ENCODE measurements around the gene SUMO4.

The SUMO4 gene

GRCh38 chr6:149368065-149368464, 32.0 kb upstream of the SUMO4 start:
- Histone ChIP-seq H3K4me3 (ENCODE audit: low read depth in 1 of 2, low read length in 2 of 2) (no peak overlapping the region), H3K9ac (ENCODE audit: low read length) (no peak overlapping the region), H3K36me3 (ENCODE audit: insufficient read depth, low read length) (no peaks in the 10 kb centered on the region), H3K4me1 (ENCODE audit: insufficient read depth, low read length) (peaks cover 30% of the 10 kb centered on the region), H3K27ac (ENCODE audit: low read depth, low read length) (no peak overlapping the region), H3K27me3 (ENCODE audit: control insufficient read depth in 1 of 2, insufficient read depth in 2 of 2, low read length in 2 of 2) (no peaks in the 10 kb centered on the region), H3K9me3 (ENCODE audit: low read length) (no peaks in the 10 kb centered on the region)

GRCh38 chr6:149371154-149371553, 28.9 kb upstream of the SUMO4 start:
- H3K4me3 ChIP-seq (ENCODE audit: low read depth in 1 of 2, low read length in 2 of 2), result no peak overlapping the region
- H3K9ac ChIP-seq (ENCODE audit: low read length), result no peak overlapping the region
- H3K27ac ChIP-seq (ENCODE audit: low read depth, low read length), result no peak overlapping the region
- no peaks in the 10 kb centered on the region for H3K36me3 ChIP-seq (ENCODE audit: insufficient read depth, low read length)
- no peaks in the 10 kb centered on the region for H3K9me3 ChIP-seq (ENCODE audit: low read length)
- H3K4me1 ChIP-seq (ENCODE audit: insufficient read depth, low read length), result peaks cover 24% of the 10 kb centered on the region
- H3K27me3 ChIP-seq (ENCODE audit: control insufficient read depth in 1 of 2, insufficient read depth in 2 of 2, low read length in 2 of 2), result no peaks in the 10 kb centered on the region

DNA sequence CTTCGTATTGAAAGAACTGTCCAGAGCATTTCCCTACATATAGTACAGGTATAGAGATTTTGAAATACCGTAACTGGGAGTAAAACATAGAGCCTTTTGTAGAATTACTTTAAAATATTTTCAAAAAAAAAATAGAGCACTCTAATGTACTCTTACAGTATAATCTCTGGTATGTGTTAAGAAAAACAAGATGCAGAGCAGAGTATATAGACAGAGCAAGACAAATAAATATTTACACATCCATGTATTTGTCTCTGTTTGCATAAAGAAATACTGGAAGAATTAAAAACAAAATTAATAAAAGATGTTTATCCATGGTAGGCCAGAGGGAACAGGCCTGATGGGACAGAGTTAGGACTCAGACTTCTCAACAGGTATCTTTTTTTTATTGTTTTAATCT, 28.0 kb upstream of the SUMO4 start:
- Histone ChIP-seq H3K4me1 (ENCODE audit: insufficient read depth, low read length) (peaks cover 22% of the 10 kb centered on the region), H3K27ac (ENCODE audit: low read depth, low read length) (no peak overlapping the region), H3K4me3 (ENCODE audit: low read depth in 1 of 2, low read length in 2 of 2) (no peak overlapping the region), H3K9ac (ENCODE audit: low read length) (no peak overlapping the region), H3K9me3 (ENCODE audit: low read length) (no peaks in the 10 kb centered on the region), H3K27me3 (ENCODE audit: control insufficient read depth in 1 of 2, insufficient read depth in 2 of 2, low read length in 2 of 2) (no peaks in the 10 kb centered on the region), H3K36me3 (ENCODE audit: insufficient read depth, low read length) (no peaks in the 10 kb centered on the region)

DNA sequence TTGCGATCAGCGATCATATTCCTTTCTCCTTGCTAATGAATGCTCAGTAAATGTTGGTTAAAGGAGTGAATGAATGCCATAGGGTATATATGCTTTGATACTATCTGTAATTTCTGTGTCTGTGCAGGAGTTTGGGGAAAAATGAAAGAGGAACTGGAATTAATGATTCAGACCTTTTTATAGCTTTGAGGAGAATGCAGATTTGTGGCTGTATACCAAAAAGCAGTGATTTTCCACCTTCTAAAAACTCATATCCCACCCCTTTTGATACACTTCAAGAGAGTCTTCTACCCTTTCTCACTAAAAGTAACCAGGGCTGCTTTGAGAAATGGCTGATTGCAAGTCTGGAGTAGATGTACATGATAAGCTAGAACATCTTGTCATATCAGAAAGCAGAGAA, 26.6 kb upstream of the SUMO4 start:
- H3K36me3 ChIP-seq (ENCODE audit: insufficient read depth, low read length), result peaks cover 8% of the 10 kb centered on the region
- H3K9me3 ChIP-seq (ENCODE audit: low read length), result no peaks in the 10 kb centered on the region
- H3K9ac ChIP-seq (ENCODE audit: low read length), result no peak overlapping the region
- peaks cover 11% of the 10 kb centered on the region for H3K4me1 ChIP-seq (ENCODE audit: insufficient read depth, low read length)
- no peak overlapping the region for H3K4me3 ChIP-seq (ENCODE audit: low read depth in 1 of 2, low read length in 2 of 2)
- no peak overlapping the region for H3K27ac ChIP-seq (ENCODE audit: low read depth, low read length)
- no peaks in the 10 kb centered on the region for H3K27me3 ChIP-seq (ENCODE audit: control insufficient read depth in 1 of 2, insufficient read depth in 2 of 2, low read length in 2 of 2)

DNA sequence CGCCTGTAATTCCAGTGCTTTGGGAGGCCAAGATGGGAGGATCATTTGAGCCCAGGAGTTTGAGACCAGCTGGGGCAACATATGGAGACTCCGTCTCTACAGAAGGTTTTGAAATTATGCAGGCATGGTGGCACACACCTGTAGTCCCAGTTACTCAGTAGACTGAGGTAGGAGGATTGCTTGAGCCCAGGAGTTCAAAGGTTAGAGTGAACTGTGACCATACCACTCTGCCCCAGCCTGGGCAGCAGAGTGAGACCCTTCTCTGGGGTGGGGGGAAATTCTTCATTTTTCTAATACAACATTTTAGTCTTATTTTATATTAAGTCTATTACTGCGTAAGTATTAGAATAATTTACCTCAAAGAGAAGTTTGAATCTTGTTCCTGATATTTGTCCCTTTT, 20.1 kb upstream of the SUMO4 start:
- H3K4me3 ChIP-seq (ENCODE audit: low read depth in 1 of 2, low read length in 2 of 2), result no peak overlapping the region
- no peak overlapping the region for H3K9ac ChIP-seq (ENCODE audit: low read length)
- peaks cover 11% of the 10 kb centered on the region for H3K4me1 ChIP-seq (ENCODE audit: insufficient read depth, low read length)
- H3K9me3 ChIP-seq (ENCODE audit: low read length), result no peaks in the 10 kb centered on the region
- peaks cover 30% of the 10 kb centered on the region for H3K36me3 ChIP-seq (ENCODE audit: insufficient read depth, low read length)
- no peaks in the 10 kb centered on the region for H3K27me3 ChIP-seq (ENCODE audit: control insufficient read depth in 1 of 2, insufficient read depth in 2 of 2, low read length in 2 of 2)
- H3K27ac ChIP-seq (ENCODE audit: low read depth, low read length), result no peak overlapping the region

- H3K4me3 ChIP-seq (ENCODE audit: low read depth in 1 of 2, low read length in 2 of 2), result no peak overlapping the region
- H3K9ac ChIP-seq (ENCODE audit: low read length), result no peak overlapping the region
- no peaks in the 10 kb centered on the region for H3K9me3 ChIP-seq (ENCODE audit: low read length)
- H3K4me1 ChIP-seq (ENCODE audit: insufficient read depth, low read length), result peaks cover 8% of the 10 kb centered on the region
- H3K36me3 ChIP-seq (ENCODE audit: insufficient read depth, low read length), result peaks cover 30% of the 10 kb centered on the region
- H3K27me3 ChIP-seq (ENCODE audit: control insufficient read depth in 1 of 2, insufficient read depth in 2 of 2, low read length in 2 of 2), result no peaks in the 10 kb centered on the region
- no peak overlapping the region for H3K27ac ChIP-seq (ENCODE audit: low read depth, low read length)
These were observed 19.5 kb upstream of the SUMO4 start for GRCh38 chr6:149380523-149380922.

DNA sequence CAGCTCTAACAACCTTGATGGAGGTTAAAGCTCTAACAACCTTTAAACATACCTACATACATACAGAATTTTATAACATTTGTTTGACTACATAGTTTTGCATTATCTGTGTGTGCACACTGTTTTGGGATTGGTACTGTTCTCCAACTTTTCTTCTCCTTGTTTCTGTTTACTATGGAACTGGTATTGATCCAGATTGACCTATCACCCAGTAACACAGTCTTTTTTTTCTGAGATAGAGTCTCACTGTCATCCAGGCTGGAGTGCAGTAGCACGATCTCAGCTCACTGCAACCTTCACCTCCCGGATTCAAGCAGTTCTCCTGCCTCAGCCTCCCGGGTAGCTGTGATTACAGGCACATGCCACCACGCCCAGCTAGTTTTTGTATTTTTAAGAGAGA, 16.7 kb upstream of the SUMO4 start:
- Histone ChIP-seq H3K27ac (ENCODE audit: low read depth, low read length) (no peak overlapping the region), H3K27me3 (ENCODE audit: control insufficient read depth in 1 of 2, insufficient read depth in 2 of 2, low read length in 2 of 2) (no peaks in the 10 kb centered on the region), H3K4me3 (ENCODE audit: low read depth in 1 of 2, low read length in 2 of 2) (no peak overlapping the region), H3K36me3 (ENCODE audit: insufficient read depth, low read length) (peaks cover 23% of the 10 kb centered on the region), H3K9ac (ENCODE audit: low read length) (no peak overlapping the region), H3K9me3 (ENCODE audit: low read length) (no peaks in the 10 kb centered on the region), H3K4me1 (ENCODE audit: insufficient read depth, low read length) (peaks cover 17% of the 10 kb centered on the region)

DNA sequence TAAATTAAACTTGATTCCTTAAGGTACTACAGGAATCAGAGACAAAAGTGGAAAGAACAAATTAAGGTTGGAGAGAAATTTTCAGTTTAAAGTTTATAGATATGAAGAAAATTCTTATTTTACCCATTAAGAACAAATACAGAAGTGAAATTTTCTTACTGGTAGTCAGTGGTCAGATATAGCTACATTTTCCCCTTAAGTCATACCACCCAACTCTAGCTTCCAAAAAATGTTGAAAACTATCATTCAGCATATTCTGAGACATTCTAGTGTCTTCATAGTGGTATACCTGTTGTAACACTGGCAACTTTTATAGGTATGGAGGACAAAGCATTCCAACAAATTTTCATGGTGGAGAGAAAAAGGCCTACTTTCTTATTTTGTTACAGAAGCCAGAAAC, 15.6 kb upstream of the SUMO4 start:
- peaks cover 17% of the 10 kb centered on the region for H3K4me1 ChIP-seq (ENCODE audit: insufficient read depth, low read length)
- no peaks in the 10 kb centered on the region for H3K27me3 ChIP-seq (ENCODE audit: control insufficient read depth in 1 of 2, insufficient read depth in 2 of 2, low read length in 2 of 2)
- no peaks in the 10 kb centered on the region for H3K9me3 ChIP-seq (ENCODE audit: low read length)
- H3K4me3 ChIP-seq (ENCODE audit: low read depth in 1 of 2, low read length in 2 of 2), result no peak overlapping the region
- H3K9ac ChIP-seq (ENCODE audit: low read length), result no peak overlapping the region
- peaks cover 12% of the 10 kb centered on the region for H3K36me3 ChIP-seq (ENCODE audit: insufficient read depth, low read length)
- no peak overlapping the region for H3K27ac ChIP-seq (ENCODE audit: low read depth, low read length)

GRCh38 chr6:149385998-149386646, 13.9 kb upstream of the SUMO4 start:
- Histone ChIP-seq H3K27ac (ENCODE audit: low read depth, low read length) (no peak overlapping the region), H3K4me3 (ENCODE audit: low read depth in 1 of 2, low read length in 2 of 2) (no peak overlapping the region), H3K36me3 (ENCODE audit: insufficient read depth, low read length) (peaks cover 9% of the 10 kb centered on the region), H3K9ac (ENCODE audit: low read length) (no peak overlapping the region), H3K27me3 (ENCODE audit: control insufficient read depth in 1 of 2, insufficient read depth in 2 of 2, low read length in 2 of 2) (no peaks in the 10 kb centered on the region), H3K4me1 (ENCODE audit: insufficient read depth, low read length) (peaks cover 22% of the 10 kb centered on the region), H3K9me3 (ENCODE audit: low read length) (no peaks in the 10 kb centered on the region)

DNA sequence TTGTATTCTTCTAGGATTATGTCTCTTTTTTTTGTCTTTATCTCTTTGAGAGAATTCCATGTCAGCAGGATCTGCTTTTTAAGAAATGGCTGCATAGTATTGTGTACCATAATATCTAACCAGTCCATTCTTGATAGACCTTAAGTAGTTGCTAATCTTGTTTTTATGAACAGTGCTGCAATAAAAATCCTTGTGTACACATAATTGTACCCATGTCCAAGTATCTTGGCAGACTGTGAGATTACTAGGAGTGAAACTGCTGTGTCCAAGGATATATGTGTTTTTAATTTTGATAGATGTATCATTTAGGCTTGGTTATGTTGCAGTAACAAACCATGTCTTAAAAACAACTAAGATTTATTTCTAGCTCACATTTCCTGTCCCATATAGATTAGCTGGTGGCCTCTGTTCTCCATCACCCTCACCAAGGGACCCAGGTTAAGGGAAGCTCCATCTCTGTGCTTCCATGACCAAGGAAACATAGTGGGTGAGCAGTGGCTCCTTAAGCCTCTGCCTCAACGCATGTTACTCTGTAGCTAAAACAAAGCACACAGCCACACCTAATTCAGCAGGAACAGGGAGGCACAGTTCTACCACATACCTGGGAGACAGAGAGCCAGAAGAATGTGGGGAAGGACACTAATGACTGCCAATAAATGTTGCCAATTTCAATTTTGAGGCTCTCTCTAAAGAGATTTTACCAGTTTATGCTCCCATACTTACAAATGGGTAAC, 12.1 kb upstream of the SUMO4 start:
- Histone ChIP-seq H3K9me3 (ENCODE audit: low read length) (no peaks in the 10 kb centered on the region), H3K36me3 (ENCODE audit: insufficient read depth, low read length) (peaks cover 3% of the 10 kb centered on the region), H3K4me3 (ENCODE audit: low read depth in 1 of 2, low read length in 2 of 2) (no peak overlapping the region), H3K27ac (ENCODE audit: low read depth, low read length) (no peak overlapping the region), H3K27me3 (ENCODE audit: control insufficient read depth in 1 of 2, insufficient read depth in 2 of 2, low read length in 2 of 2) (no peaks in the 10 kb centered on the region), H3K9ac (ENCODE audit: low read length) (no peak overlapping the region), H3K4me1 (ENCODE audit: insufficient read depth, low read length) (peaks cover 22% of the 10 kb centered on the region)

GRCh38 chr6:149389509-149390297, 10.4 kb upstream of the SUMO4 start:
- Histone ChIP-seq H3K27ac (ENCODE audit: low read depth, low read length) (no peak overlapping the region), H3K36me3 (ENCODE audit: insufficient read depth, low read length) (peaks cover 3% of the 10 kb centered on the region)

More at GRCh38 chr6:149389509-149390297, 10.4 kb upstream of the SUMO4 start:
- Histone ChIP-seq H3K9ac (ENCODE audit: low read length) (no peak overlapping the region), H3K4me3 (ENCODE audit: low read depth in 1 of 2, low read length in 2 of 2) (no peak overlapping the region), H3K4me1 (ENCODE audit: insufficient read depth, low read length) (peaks cover 22% of the 10 kb centered on the region), H3K9me3 (ENCODE audit: low read length) (no peaks in the 10 kb centered on the region), H3K27me3 (ENCODE audit: control insufficient read depth in 1 of 2, insufficient read depth in 2 of 2, low read length in 2 of 2) (no peaks in the 10 kb centered on the region)

All from muscle layer of colon (tissue), 2 donors.